HEK293 (cell line): ENCODE data around the gene UCK2.

Experiments used
- CTCF ChIP-seq: fragments of 450-650 bp; formaldehyde crosslinking; IDR thresholded peaks from 2 replicates; pipeline ENCODE4 v1.5.1; 2016; ENCODE audit warnings: missing biosample characterization, missing genetic modification characterization
- KLF10 ChIP-seq: fragments of 450-650 bp; IDR thresholded peaks from 2 replicates; pipeline ENCODE4 v1.5.1; 2018; ENCODE audit warnings: missing biosample characterization, mild to moderate bottlenecking, missing genetic modification characterization
- PBX3 ChIP-seq: sonication (generic); formaldehyde crosslinking; IDR thresholded peaks from 2 replicates; pipeline ENCODE4 v1.8.1; 2022; ENCODE audit warnings: mild to moderate bottlenecking, moderate library complexity, missing genetic modification reagents
- PRDM10 ChIP-seq: fragments of 450-650 bp; formaldehyde crosslinking; IDR thresholded peaks from 2 replicates; pipeline ENCODE4 v1.5.1; 2016; ENCODE audit warnings: missing biosample characterization, missing genetic modification characterization
- PRDM2 ChIP-seq: fragments of 450-650 bp; formaldehyde crosslinking; IDR thresholded peaks from 2 replicates; pipeline ENCODE4 v1.5.1; 2016; ENCODE audit warnings: missing biosample characterization, missing genetic modification characterization, borderline replicate concordance
- REST ChIP-seq: fragments of 450-650 bp; formaldehyde crosslinking; IDR thresholded peaks from 2 replicates; pipeline ENCODE4 v1.5.1; 2016; ENCODE audit warnings: missing biosample characterization, missing genetic modification characterization
- SALL2 ChIP-seq: fragments of 450-650 bp; formaldehyde crosslinking; IDR thresholded peaks from 2 replicates; pipeline ENCODE4 v1.5.0; 2017; ENCODE audit warnings: missing biosample characterization, mild to moderate bottlenecking, missing genetic modification characterization, borderline replicate concordance
- TCF7L2 ChIP-seq: IDR thresholded peaks from 2 replicates; pipeline ENCODE4 v1.6.1; 2011; ENCODE audit warnings: low read depth, mild to moderate bottlenecking, inconsistent platforms, low read length, moderate library complexity, borderline replicate concordance
- ZBTB26 ChIP-seq: fragments of 450-650 bp; formaldehyde crosslinking; optimal IDR thresholded peaks from 2 replicates; pipeline ENCODE3; 2016; ENCODE audit warnings: missing biosample characterization, mild to moderate bottlenecking, missing genetic modification characterization
- ZNF10 ChIP-seq: fragments of 450-650 bp; formaldehyde crosslinking; IDR thresholded peaks from 2 replicates; pipeline ENCODE4 v1.5.1; 2017; ENCODE audit warnings: missing biosample characterization, missing genetic modification characterization
- ZNF24 ChIP-seq: fragments of 450-650 bp; formaldehyde crosslinking; IDR thresholded peaks from 2 replicates; pipeline ENCODE4 v1.5.1; 2016; ENCODE audit warnings: missing biosample characterization, missing genetic modification characterization
- ZNF274 ChIP-seq, 2 experiments: fragments of 200-500 bp in 1 of 2; fragments of 450-650 bp in 1 of 2; sonication (Bioruptor generic) in 1 of 2; formaldehyde crosslinking in 1 of 2; IDR thresholded peaks; 2 replicates each; pipeline versions ENCODE4 v1.5.1 to v1.6.1; 2014 to 2016; ENCODE audit warnings: borderline replicate concordance in 1 of 2, inconsistent platforms in 1 of 2, low read length in 1 of 2, missing biosample characterization in 1 of 2, missing genetic modification characterization in 1 of 2
- ZNF362 ChIP-seq: fragments of 450-650 bp; formaldehyde crosslinking; IDR thresholded peaks from 2 replicates; pipeline ENCODE4 v1.5.1; 2016; ENCODE audit warnings: missing biosample characterization, missing genetic modification characterization

GRCh38 chr1:165845569-165845968 lies 18.2 kb downstream of the UCK2 start:
- TF ChIP-seq PBX3 (CRISPR knock-in tag) (no peak), CTCF (tag by site-specific recombination) (no peak), SALL2 (tag by site-specific recombination) (no peak), ZNF24 (tag by site-specific recombination) (no peak), KLF10 (tag by site-specific recombination) (no peak), TCF7L2 (no peak), ZNF362 (tag by site-specific recombination) (no peak), REST (no peak), PRDM2 (tag by site-specific recombination) (no peak), PRDM10 (tag by site-specific recombination) (no peak), ZNF274 (IDR thresholded peaks at IDR 0.05; ENCODE audit: low read length) (no peak), ZNF274 (tag by site-specific recombination; IDR thresholded peaks at IDR 0.05; ENCODE audit: borderline replicate concordance) (no peak), ZBTB26 (tag by site-specific recombination) (no peak), ZNF10 (tag by site-specific recombination) (no peak)
